PFSK-1 (cell line): ENCODE results near the gene SPG7. TPM values are rescaled to one million over a fixed set of nuclear protein-coding genes. Genes with fewer than 3 reads are reported as not detected.
A peak's percentile ranks its signal among the peaks of the same experiment; 100 is the strongest.

Experiments
- FOXP2 ChIP-seq: optimal IDR thresholded peaks from 2 replicates; pipeline ENCODE3; 2011; ENCODE audit warnings: borderline replicate concordance, control low read depth, inconsistent platforms; ENCODE audit not compliant: insufficient read depth; ENCODE audit errors: extremely low read length, extremely low read depth
- POLR2AphosphoS5 ChIP-seq: IDR thresholded peaks from 2 replicates; pipeline ENCODE4 v1.6.1; 2012; ENCODE audit warnings: low read depth, mild to moderate bottlenecking, control low read depth, low read length, moderate library complexity
- REST ChIP-seq, 2 experiments: IDR thresholded peaks; 2 replicates each; pipeline versions ENCODE4 v1.6.1 to v1.8.0; 2011 to 2012; ENCODE audit warnings: low read depth in 2 of 2, low read length in 2 of 2, control low read depth in 1 of 2, inconsistent platforms in 1 of 2, mild to moderate bottlenecking in 1 of 2, moderate library complexity in 1 of 2; ENCODE audit not compliant: insufficient read depth in 1 of 2
- SIN3A ChIP-seq: IDR thresholded peaks from 2 replicates; pipeline ENCODE4 v1.6.1; 2012; ENCODE audit warnings: mild to moderate bottlenecking, low read length, moderate library complexity, borderline replicate concordance; ENCODE audit not compliant: insufficient read depth
- TAF1 ChIP-seq: IDR thresholded peaks from 2 replicates; pipeline ENCODE4 v1.6.1; 2012; ENCODE audit warnings: low read length, control low read depth, borderline replicate concordance; ENCODE audit not compliant: insufficient read depth
- polyA plus RNA-seq: library from polyadenylated mRNA; unstranded; fragments of >200 nt; gene quantifications from one replicate; pipeline ENCODE4 v1.2.1, GENCODE V29; 2012; ENCODE audit warnings: low read depth, missing spikeins; ENCODE audit not compliant: insufficient read length

The SPG7 gene
- polyA plus RNA-seq: 91.3 TPM

DNA sequence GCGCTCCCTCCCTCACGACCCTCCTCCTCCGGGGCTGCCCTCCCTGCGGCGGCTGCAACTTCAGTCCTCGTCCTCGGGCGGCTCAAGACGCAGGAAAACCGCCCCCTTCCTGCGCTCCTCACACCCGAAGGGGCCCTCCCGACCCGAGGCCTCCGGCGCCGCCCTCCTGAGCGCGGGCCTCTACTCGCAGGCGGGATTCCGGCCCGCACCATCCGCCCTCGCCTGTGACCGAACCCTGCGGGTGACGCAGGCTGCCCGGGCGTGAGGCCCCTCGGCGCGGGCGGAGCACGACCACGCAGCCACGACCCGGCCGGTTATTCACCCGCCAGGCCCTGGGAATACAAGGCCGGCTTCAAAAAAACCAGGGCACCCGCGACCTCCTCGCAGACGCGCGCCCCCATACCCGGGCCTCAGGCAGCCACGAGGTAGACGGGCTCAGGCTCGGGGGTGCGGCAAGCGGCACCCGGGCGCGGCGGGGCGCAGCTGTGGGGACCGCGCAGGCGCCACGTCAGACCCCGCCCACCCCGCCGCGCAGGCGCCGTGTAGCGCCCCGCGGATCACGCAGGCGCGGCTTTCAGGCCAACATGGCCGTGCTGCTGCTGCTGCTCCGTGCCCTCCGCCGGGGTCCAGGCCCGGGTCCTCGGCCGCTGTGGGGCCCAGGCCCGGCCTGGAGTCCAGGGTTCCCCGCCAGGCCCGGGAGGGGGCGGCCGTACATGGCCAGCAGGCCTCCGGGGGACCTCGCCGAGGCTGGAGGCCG, at the start of gene SPG7:
SPG7 (plus strand) TSS at position 570 of the 757 bp plus-strand sequence; CDS start at position 585, 15 bp downstream.
- TF ChIP-seq SIN3A: 0 out of 2 replicates have a peak, but pooled peaks have one; percentile 29
- TF ChIP-seq REST (IDR thresholded peaks at IDR 0.05; ENCODE audit: insufficient read depth in 1 of 2, low read depth in 2 of 2, low read length in 2 of 2): no peak
- peak; percentile 91 for TF ChIP-seq TAF1
- TF ChIP-seq POLR2AphosphoS5: peak; percentile 80

- no peak for TF ChIP-seq SIN3A
- no peak for TF ChIP-seq POLR2AphosphoS5
- TF ChIP-seq REST (IDR thresholded peaks at IDR 0.05; ENCODE audit: insufficient read depth in 1 of 2, low read depth in 2 of 2, low read length in 2 of 2): no peak
- no peak for TF ChIP-seq FOXP2
- TF ChIP-seq TAF1: no peak
Observed at GRCh38 chr16:89458551-89458950, 49.7 kb upstream of the SPG7 start.

DNA sequence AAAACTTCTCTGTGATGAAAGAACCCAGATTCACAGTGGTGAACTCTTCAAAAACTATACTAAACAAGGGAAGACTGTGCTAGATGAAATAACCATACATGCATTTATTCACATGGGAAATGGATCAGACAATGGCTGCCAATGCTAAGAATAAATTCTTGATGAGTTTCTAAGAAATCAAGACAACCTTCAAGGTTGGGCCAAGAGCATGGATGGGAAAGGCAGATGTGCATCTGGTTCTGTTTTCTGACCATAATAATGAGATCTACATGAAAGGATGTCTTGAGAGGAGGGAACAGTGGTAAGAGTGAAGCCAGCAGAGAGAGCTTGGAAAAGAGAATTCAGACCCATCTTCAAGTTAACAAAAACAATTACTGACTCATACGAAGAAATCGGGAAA, 49.2 kb upstream of the SPG7 start:
- no peak for TF ChIP-seq FOXP2
- TF ChIP-seq TAF1: no peak
- no peak for TF ChIP-seq SIN3A
- TF ChIP-seq POLR2AphosphoS5: no peak
- no peak for TF ChIP-seq REST (IDR thresholded peaks at IDR 0.05; ENCODE audit: insufficient read depth in 1 of 2, low read depth in 2 of 2, low read length in 2 of 2)

DNA sequence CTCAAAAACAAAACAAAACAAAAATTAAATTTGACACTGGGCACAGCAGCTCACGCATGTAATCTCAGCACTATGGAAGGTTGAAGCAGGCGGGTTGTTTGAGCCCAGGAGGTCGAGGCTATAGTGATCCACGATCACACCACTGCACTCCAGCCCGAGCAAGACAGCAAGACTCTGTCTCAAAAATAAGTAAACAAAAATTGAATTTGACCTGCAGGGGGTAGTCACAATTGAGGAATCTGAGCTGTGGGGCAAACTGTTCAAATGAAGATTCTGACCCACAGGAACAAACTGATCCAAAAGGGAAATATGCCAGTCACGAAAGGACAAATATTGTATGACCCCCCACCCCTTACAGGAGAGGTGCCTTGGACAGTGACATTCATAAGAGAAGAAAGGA, 47.6 kb upstream of the SPG7 start:
- TF ChIP-seq POLR2AphosphoS5 (no peak), SIN3A (no peak)

DNA sequence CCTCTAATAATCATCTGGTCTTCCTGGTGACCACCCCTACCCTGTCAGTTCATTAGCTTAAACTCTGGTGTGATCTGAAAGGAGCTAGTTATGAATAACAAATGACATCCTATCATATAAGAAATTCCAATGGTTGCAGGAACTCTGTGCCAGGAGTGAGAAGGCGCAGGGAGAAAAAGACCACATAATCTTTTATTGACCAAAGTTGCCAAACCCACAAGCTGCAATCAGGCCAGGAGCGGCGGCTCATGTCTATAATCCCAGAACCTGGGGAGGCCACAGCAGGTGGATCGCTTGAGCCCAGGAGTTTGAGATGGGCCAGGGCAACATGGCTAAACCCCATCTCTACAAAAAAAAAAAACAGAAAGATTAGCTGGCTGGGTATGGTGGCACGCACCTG, 41.3 kb upstream of the SPG7 start:
- TF ChIP-seq POLR2AphosphoS5: no peak
- TF ChIP-seq FOXP2: no peak
- no peak for TF ChIP-seq TAF1
- TF ChIP-seq SIN3A: no peak
- TF ChIP-seq REST (IDR thresholded peaks at IDR 0.05; ENCODE audit: insufficient read depth in 1 of 2, low read depth in 2 of 2, low read length in 2 of 2): no peak
